Uterus (tissue), 2 donors: ENCODE results near the gene SPI1.

ENCODE experiments used
- POLR2A ChIP-seq, 2 donors: fragments of 450-650 bp; IDR thresholded peaks; one replicate each; pipeline ENCODE4 v1.6.1; 2016; ENCODE audit warnings: antibody characterized with exemption in 2 of 2, mild to moderate bottlenecking in 1 of 2, moderate library complexity in 1 of 2
- TF ChIP-seq, protein P1 (sequence below), 4 experiments: fragments of 200-600 bp in 2 of 4; fragments of 450-650 bp in 2 of 4; sonication (generic) in 2 of 4; IDR thresholded peaks; one replicate each; pipeline ENCODE4 v1.5.1; 2016 to 2019; ENCODE audit warnings: antibody characterized with exemption in 4 of 4, mild to moderate bottlenecking in 2 of 4, moderate library complexity in 1 of 4

- TF ChIP-seq POLR2A (IDR thresholded peaks at IDR 0.05) = no peak
- TF ChIP-seq, protein P1, sequence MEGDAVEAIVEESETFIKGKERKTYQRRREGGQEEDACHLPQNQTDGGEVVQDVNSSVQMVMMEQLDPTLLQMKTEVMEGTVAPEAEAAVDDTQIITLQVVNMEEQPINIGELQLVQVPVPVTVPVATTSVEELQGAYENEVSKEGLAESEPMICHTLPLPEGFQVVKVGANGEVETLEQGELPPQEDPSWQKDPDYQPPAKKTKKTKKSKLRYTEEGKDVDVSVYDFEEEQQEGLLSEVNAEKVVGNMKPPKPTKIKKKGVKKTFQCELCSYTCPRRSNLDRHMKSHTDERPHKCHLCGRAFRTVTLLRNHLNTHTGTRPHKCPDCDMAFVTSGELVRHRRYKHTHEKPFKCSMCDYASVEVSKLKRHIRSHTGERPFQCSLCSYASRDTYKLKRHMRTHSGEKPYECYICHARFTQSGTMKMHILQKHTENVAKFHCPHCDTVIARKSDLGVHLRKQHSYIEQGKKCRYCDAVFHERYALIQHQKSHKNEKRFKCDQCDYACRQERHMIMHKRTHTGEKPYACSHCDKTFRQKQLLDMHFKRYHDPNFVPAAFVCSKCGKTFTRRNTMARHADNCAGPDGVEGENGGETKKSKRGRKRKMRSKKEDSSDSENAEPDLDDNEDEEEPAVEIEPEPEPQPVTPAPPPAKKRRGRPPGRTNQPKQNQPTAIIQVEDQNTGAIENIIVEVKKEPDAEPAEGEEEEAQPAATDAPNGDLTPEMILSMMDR (IDR thresholded peaks at IDR 0.05) = no peak
These were observed 28.0 kb downstream of the SPI1 start for GRCh38 chr11:47350315-47350714.
